H54 (cell line): ENCODE data around the gene PRKCZ.
A peak's percentile ranks its signal among the peaks of the same experiment; 100 is the strongest.

Experiments
- DNase-seq: peaks from one replicate; pipeline ENCODE4 v3.0.0; 2011; ENCODE audit warnings: low spot score, mixed read lengths; ENCODE audit not compliant: insufficient read length
- FAIRE-seq: peaks from 3 replicates; lab custom pipeline; 2011; peaks lifted over from hg19 to GRCh38; lab: Jason Lieb, UNC
- POLR2A ChIP-seq: IDR thresholded peaks from 2 replicates; pipeline ENCODE4 v1.6.1; 2011; ENCODE audit warnings: low read depth, mild to moderate bottlenecking, low read length

The PRKCZ gene

GRCh38 chr1:2203671-2204414, 153.6 kb downstream of the PRKCZ start:
- TF ChIP-seq POLR2A = no peak
- DNase-seq (no peak), FAIRE-seq (no peak)

GRCh38 chr1:2204415-2205190, 154.4 kb downstream of the PRKCZ start:
- TF ChIP-seq POLR2A = 0 out of 2 replicates have a peak, but pooled peaks have one; percentile 27
- FAIRE-seq (no peak), DNase-seq (peak; percentile 44)

- TF ChIP-seq POLR2A = no peak
- no peak for FAIRE-seq
- DNase-seq = peak; percentile 69
Measured at GRCh38 chr1:2205191-2205952, 155.2 kb downstream of the PRKCZ start.

- TF ChIP-seq POLR2A = no peak
- no peak for FAIRE-seq
- DNase-seq = no peak
Measured at GRCh38 chr1:2206813-2207487, 156.7 kb downstream of the PRKCZ start.

- no peak for TF ChIP-seq POLR2A
- peak; percentile 77 for DNase-seq
- FAIRE-seq = no peak
Measured at GRCh38 chr1:2208309-2209239, 158.4 kb downstream of the PRKCZ start.

- TF ChIP-seq POLR2A = no peak
- no peak for DNase-seq
- no peak for FAIRE-seq
Measured at GRCh38 chr1:2209400-2210083, 159.3 kb downstream of the PRKCZ start.

GRCh38 chr1:2210084-2210653, 160.0 kb downstream of the PRKCZ start:
- no peak for TF ChIP-seq POLR2A
- no peak for FAIRE-seq
- DNase-seq = no peak

- FAIRE-seq (no peak), DNase-seq (no peak)
- TF ChIP-seq POLR2A = no peak
Measured at GRCh38 chr1:2210786-2211185, 160.6 kb downstream of the PRKCZ start.

- no peak for TF ChIP-seq POLR2A
- no peak for DNase-seq
- no peak for FAIRE-seq
Measured at GRCh38 chr1:2212274-2212531, 162.0 kb downstream of the PRKCZ start.

- no peak; the same call in 1 of the 2 replicates for TF ChIP-seq POLR2A
- DNase-seq (peak; percentile 87), FAIRE-seq (no peak)
Measured at GRCh38 chr1:2212532-2213491, 162.6 kb downstream of the PRKCZ start.
